ENCODE measurements around the gene DCXR.
A peak's percentile ranks its signal among the peaks of the same experiment; 100 is the strongest.
"Not testable (repeated sequence)": the region's sequence is repeated elsewhere in the genome, so short reads cannot be mapped to it uniquely, and the experiment has no call there.

DCXR gene

DNA sequence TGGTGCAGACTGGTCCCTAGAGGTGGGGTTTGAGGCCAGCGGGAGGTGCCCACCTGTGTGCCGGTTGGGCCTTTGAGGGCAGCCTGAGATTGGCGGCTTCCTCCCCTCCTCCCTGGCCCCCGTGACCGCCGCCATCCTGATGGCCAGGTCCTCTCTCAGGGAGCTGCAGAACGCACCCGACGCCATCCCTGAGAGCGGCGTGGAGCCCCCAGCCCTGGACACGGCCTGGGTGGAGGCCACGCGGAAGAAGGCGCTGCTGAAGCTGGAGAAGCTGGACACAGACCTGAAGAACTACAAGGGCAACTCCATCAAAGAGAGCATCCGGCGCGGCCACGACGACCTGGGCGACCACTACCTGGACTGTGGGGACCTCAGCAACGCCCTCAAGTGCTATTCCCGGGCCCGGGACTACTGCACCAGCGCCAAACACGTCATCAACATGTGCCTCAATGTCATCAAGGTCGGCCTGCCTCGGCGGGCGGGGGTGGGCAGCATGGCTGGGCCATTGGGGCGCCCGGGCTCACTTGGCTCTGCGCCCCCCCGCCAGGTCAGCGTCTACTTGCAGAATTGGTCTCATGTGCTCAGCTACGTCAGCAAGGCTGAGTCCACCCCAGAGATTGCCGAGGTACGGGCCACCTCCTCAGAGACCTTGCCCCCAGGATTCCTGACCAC is 17.0 kb upstream of the DCXR start:
- DNase-seq, result no peak

DNA sequence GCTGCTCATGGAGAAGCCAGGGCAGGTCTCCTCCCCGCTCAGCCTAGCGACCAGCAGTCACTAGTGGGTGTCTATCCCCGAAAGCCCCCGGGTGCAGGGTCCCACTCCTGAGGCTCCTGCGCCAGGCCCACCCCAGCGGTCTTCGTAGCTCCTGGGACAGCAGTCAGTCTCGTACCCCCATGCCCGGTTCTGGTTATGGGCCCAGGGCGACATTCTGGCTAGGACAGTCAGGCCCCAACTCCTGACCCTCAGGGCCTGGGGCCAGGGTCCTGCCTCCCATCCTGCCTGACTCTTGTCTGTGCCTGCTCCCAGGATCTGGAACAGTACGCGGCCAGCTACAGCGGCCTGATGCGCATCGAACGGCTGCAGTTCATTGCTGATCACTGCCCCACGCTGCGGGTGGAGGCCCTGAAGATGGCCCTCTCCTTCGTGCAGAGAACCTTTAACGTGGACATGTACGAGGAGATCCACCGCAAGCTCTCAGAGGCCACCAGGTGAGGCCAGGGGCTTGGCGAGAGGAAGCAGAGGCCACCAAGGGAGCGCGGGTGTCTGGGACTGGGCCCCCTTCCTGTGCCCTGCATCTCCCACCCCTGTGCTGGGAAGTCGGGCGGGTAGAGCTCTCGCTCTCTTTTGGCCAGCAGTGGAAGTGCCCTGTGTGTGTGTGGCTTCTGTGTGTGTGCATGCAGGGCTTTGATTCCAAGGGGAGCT is 16.2 kb upstream of the DCXR start:
- no peak for DNase-seq

DNA sequence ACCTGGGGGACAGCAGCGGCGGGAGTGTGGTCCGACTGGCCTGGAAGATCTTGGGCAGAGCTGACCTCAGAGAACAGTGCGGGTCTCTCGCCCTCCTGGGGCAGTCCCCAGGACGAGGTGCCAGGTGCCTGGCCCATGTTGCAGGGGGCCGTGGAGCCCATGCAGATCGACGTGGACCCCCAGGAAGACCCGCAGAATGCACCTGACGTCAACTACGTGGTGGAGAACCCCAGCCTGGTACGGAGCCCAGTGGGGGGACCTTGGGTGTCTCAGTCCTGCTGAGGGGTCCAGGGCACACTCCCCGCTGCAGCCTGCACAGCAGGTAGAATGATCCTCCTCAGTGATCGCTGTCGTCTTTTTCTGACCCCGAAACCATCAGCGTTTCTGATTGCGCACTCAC is 15.6 kb upstream of the DCXR start:
- no peak for DNase-seq

DNA sequence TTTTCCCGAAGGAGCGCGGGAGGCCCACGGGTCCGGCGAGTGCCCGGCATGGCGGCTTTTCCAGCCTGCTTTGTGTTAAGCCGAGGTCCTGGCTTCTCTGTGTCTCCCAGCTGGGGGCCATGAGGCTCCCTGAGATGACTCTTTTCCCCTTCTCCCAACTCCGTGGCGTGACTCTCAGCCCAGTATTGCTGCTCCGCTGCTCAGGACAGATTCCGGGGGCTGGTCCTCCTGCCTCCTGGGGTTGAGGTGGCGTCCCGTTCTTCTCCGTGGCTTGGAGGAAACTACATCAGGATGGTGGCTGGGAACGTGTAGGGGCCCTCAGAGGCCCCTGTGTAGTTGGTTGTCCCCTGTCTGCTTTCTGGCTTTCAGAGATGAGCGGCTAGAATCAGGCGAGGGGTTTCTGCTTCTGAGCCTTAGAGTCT is 15.2 kb upstream of the DCXR start:
- no peak for DNase-seq

DNA sequence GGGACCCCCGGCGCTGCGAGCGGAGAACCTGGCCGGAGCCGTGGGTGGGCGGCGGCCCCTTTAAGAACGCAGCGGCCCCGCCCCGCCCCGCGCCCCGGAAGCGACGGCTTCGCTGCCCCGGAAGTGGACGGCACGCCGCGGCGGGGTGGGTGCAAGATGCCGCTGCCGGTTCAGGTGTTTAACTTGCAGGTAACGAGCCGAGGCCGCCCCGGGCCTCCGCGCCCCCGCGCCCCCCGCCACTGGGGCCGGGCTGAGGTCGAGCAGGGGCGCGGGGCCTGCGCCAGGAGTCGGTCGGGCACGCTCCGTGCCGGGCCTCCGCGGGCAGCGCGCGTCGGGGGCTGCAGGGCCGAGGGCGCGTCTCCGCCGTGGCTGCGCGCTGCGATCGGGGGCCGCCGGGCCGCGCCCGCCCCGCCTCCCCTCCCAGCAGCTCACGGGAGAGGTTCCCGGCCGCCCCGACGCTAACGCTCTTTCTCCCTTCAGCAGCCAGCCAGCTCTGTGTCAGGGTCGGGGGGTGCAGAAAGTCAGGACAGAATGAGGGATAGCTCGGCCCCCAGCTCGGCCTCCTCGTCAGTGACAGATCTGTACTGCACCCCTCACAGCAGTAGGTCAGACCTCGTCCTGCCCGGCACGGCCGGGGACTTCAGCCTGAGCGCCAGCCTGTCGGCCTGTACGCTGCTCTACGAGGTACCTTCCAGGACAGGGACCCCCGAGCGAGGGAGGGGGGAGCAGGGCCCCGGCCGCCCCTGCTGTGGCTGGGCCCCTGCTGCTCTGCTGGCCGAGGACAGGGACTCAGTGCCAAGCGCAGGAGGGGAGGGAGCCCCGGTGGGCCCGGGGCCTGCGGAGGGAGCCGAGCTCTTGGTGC is 14.5 kb upstream of the DCXR start, which contains the start of the genes GPS1 and RFNG:
GPS1 (plus strand) TSS at position 123 of the 862 bp plus-strand sequence; CDS start at position 157, 34 bp downstream.
RFNG (minus strand) TSS at position 36 of the 862 bp plus-strand sequence. CDS start 45 bp downstream, outside the sequence.
- peak; percentile 24 to 37 for DNase-seq

DNA sequence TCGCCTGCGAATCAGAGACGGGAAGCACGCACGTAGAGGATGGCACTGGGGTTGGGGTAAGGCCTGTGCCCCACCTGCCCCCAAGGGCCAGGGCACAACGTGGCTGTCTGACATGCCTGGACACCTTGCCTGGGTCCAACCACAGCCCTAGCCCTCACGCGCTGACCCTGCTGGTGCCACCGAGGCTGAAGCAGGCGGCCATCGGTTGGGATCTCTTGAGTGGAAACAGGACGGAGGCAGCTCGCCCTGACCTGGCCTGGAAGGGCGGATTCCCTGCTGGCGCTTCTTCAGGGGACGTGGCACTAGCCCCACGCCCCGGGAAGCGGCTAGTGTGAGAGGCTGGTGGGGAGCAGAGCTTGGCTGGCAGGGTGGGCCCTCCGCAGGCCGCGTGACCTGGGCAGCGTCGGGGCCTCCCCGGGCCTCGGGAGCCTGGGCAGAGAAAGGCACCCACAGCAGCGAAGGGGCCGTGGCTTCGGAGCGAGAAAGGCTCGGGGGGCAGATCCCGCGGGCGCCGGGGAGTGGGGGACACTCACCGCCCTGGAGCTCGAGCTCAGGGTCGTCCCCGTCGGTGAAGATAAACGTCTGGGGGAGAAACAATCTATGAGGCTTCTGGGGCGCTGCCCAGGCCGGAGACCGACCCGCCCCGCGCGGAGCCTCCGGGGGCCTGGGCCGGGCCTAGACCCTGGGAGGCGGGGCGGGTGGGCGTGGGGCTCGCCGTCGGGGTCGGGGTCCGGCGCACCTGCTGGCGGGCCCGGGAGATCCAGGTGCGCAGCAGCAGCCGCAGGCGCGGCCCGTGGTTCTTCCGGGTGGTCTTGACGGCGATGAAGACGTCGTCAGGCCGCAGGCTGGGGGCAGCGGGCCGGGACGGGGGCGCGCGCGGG is 13.5 kb upstream of the DCXR start:
- no peak for DNase-seq

DNA sequence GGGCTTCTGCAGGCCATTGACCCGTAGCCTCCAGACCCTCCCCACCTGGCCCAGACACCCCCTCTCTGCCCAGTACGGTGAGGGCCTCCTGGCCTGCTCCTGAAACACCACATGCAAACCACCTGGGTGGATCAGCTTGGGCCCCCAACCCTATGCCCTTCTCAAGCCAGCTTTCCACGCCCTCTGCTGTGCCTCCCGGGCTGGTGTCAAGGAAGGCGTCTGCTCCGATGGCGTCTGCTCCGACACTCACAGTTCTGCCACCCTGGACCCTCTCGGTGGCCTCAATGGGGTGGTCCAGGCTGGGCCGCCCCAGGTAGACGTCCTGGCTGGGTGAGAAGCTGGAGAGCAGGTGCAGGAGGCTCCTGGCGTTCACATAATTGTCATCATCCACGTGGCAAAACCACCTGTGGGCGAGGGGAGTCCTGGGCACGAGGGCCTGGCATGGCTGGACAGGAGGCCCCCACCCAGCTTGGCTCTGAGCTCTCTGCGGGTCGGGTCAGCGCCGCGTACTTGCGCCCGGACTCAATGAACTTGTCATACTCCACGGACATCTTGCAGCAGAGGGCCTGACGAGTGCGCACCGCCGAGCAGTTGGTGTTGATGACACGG is 12.8 kb upstream of the DCXR start:
- no peak for DNase-seq

DNA sequence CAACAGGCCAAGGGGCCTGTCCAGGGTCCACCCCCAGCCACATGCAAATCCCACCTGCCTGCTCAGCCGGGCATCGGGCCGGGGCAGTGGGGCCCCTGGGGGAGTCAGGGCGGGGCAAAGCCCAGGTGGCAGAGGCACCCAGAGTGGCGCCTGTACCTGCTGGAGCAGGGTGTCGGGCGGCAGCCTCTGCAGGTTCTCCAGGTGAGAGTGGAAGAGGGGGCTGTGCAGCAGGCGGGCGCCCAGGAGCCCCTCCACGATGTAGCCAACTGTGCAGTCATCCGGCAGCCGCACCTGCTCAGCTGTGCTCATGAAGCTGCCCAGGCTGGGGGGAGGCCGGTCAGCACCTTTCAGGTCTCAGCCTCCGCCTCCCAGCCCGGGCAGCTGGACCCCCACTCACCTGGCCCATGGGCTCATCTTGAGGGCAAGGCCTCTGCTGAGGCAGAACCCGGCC is 12.0 kb upstream of the DCXR start:
- no peak for DNase-seq

DNA sequence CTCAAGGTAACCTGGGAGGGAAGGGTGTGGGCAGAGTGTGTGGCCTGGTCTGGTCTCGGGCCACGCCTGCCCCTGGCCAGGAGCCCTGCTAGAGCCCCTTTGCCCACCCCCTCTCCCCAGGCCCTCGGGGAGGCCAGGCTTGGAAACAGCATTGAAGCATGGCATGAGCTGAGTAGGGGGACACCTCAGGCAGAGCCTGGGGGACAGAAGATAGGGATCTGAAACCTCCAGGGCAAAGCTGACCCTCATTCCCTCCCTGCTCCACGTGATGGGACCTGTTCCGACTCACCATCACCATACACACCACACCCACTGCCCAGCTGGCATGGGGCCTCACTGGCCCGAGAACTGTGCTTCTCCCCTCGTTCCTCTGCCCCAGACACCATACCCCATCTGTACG is 11.6 kb upstream of the DCXR start:
- no peak for DNase-seq

DNA sequence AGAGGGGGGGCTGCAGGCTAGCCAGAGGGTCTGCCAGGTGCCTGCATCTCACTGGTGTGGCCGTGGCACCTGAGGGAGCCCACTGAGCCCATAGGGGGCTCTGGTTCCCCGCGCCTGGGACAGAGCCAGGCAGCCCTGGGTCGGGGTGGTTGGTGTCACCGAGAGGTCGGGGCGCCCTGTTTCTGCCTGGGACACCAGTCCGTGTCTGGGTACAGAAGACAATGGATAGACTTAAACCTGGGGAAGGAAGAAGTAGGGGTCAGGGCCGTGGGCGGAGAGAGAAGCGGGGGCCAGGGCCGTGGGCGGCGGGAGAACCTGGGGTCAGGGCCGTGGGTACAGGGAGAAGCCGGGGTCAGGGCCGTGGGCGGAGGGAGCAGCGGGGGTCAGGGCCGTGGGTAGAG is 11.1 kb upstream of the DCXR start:
- DNase-seq, result no peak

DNA sequence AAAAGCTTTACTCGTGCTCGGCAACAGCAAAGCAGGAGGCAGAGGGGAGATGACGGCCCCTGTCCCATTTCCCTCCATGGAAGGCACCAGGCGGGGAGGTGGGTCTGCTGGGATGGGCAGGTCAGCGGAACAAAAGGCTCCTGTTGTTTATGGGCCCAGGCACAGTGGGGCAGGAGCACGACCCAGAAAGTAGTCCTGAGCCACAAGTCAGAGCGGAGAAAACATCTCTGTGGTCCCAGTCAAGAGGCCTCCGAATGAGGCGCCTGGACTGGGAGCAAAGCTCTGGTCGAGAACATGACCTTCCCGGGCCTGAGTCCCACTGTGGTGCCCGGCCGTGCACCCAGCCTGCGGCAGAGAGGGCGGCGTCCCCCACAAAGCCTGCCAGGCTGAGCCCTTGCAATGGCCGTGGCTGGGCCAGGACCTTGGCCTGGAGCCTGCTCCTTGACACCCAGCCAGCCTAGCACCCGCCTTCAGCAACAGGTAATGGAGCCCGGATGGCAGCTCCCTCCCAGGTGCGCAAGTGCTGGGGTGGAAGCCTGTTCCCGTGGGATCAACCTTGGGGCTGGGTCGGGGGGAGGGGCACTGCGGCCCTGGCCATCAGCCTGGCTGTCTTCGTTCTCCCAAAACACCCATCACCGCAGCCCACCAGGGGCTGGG is 10.5 kb upstream of the DCXR start:
- no peak for DNase-seq

DNA sequence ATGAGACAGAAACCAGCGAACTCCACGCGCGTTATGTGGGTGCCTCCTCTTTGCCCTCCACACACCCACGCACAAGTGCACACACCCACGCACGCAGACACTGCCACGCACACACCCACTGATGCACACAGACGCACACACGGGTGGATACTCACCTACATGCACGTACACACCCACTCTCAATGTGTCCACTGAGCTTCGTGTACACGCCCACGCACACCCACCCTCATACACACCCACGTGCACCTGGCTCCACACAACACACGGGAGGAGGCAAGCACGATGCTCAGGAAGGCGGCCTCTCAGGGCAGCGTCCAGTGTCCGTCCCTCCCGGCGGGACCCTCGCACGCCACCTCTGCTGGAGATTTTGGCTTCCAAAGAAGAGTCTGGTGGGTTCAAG is 9.9 kb upstream of the DCXR start:
- DNase-seq, result no peak

DNA sequence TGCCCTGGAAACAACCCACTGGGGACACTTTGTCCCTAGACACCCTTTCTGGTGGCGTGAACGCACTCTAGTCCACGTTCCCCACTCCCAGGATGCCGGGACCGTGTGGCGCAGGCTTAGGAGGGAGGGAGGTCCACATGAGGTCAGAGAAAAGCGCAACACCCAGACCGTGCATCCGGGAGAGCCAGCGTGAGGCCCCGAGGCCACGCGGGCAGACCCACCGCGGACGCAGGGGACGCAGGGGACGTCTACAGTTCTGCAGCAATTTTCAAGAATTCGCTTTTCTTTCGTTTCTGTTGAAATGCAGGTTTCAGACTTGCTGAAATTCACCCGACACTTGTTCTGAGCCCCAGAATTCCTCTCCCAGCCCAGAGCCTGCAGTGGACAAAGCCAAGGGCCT is 9.4 kb upstream of the DCXR start:
- no peak for DNase-seq

DNA sequence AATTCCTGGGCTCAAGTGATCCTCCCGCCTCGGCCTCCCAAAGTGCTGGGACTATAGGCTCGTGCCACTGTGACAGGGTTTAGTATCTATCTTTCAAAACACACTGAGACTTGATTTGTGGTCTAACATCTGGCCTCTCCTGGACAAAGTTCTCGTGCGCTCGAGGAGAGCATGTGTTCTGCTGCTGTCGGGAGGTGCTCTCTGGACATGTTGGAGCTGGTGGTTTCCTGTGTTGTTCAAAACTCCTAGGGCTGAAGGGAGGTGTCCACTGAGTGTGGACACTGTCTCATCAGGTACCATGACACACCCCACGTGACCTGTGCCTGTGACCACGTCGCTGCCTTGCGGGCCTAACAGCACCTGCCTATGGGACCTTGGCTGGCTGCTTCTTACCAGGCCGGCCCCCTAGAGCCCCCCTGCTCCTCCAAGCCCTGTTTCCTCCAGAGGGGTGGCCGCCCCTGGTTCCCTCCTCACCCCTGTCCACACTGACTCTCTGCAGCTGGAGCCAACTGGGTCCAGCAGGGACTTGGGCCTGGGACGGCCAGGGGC is 8.5 kb upstream of the DCXR start:
- no peak for DNase-seq

DNA sequence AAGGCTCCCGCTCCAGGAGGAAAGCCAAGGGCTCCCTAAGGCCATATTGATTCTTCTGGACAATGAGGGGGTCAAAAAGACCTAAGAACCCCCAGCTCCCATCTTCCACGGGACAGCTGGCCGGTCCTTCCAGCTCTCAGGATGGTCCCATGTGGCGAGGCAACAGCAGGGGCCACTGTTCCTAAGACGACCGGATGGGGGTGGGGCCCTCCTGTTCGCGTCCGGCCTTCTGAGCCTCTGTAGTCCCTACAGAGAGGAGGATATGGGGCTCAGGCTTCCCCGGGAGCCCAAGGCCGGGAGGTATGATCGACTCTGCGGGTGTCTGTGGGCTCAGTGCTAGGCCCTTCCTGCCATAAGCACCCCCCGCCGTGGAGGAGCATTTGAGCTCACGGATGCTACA is 6.0 kb upstream of the DCXR start:
- no peak for DNase-seq

DNA sequence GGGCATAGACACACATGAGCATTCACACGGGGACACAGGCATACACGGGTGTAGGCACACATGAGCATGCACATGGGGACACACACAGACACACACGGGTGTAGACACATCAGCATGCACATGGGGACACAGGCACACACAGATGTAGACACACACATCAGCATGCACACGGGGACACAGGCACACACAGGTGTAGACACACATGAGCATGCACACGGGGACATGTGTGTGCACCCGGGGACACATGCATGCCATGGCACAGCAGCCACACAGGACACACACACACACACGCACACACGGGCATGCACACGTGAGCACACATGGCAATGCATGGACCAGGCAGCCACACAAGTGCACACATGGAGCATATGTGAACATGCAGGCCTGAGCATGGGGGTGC is 5.2 kb upstream of the DCXR start:
- no peak for DNase-seq

DNA sequence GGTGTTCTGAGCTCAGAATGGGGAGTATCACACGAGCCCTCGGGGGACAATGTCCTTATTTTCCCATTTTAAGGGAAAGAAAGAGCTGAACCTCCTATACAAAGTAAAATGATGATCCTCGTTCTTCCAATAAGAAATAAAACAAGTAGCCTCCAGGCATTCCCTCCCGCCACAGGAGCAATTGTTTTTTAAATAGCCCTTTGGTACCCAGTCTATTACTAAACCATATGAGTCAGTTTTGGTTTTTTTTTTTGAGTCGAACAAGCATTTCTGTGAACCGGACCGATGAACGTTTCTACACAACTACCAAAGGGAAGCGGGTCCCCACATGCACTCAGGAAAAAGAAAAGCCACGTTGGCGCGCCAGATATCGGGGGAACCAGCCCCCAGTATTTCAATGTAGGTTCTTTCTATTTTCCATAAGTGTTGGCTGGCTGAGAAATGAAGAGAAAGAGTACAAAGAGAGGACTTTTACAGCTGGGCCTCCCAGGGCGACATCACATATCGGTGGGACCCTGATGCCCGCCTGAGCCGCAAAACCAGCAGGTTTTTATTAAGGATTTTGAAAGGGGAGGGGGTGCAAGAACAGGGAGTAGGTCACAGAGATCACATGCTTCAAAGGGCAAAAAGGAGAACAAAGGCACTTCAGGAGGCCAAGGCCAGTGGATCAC is 3.8 kb upstream of the DCXR start:
- DNase-seq, result no peak

DNA sequence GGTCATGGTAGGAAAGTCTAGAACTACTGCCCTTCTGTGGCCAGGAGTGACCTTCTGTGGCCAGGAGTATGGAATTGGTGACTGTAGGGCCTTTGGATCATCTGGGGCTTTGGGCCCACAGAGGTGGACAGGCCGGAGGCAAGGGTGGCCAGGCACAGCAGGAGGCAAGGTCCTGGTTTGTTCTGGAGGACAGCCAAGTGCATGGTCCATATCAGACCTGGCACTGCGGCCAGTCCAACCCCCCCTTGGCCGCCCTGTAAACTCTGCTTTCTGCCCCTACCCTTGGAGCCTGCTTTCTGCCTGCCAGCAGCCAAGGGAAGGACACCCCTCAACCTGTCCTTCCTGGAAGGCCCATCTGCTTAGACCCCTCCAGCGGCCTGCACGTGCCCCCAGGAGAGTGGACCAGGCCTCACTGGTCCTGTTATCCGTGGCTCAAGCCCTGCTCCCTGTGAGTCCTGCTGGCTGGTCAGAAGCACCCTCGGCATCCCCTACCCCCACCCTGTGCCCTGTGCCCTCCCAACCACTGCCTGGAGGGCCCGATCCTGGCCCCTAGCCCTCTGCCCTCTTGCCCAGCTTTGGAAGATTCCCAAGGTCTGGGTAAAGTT is 2.3 kb upstream of the DCXR start:
- DNase-seq, result no peak

DNA sequence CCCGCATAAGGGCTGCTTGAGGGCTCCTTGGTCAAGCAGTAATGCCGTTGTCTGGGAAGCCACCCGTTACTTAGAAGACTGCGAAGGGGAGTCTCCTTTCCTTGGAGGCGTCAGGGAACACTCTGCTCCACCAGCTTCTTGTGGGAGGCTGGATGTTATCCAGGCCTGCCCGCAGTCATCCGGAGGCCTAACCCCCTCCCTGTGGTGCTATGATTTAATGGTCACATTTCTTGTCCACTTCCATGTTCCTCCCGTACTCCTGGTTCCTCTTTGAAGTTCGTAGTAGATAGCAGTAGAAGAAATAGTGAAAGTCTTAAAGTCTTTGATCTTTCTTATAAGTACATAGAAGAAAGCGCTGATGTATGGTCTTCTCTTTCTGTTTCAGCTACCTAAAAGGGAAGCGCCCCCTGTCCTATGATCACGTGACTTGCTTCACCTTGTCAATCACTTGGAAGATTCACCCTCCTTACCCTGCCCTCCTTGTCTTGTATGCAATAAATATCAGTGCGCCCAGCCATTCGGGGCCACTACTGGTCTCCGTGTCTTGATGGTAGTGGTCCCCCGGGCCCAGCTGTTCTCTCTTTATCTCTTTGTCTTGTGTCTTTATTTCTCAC is 1.4 kb upstream of the DCXR start:
- DNase-seq, result not testable (repeated sequence)

DNA sequence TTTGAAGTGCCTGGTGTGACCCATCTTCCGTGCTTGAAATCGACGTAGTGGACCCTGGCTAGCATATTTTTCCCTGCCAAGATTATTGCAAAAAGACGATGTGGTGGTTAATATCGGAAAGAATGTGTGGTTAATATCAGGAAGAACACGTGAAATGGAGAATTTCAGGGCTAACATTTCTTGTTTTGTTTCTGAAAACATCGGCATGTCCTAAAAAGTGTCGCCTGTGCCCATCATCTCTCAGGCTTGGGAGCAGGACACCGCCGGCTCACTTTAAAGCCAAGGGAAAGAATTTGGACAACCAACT is 345 bp upstream of the DCXR start:
- DNase-seq, result no peak
